ENCODE measurements around the gene SFI1.

- no peak for TF ChIP-seq EZH2 (IDR thresholded peaks at IDR 0.05; ENCODE audit: insufficient read depth, poor library complexity, severe bottlenecking)
- peak; percentile 93 for TF ChIP-seq EZH2phosphoT487 (IDR thresholded peaks at IDR 0.05; ENCODE audit: insufficient read depth, low read depth)
These were observed 150.1 kb downstream of the SFI1 start for GRCh38 chr22:31646186-31647019.
